Mammary epithelial cell (primary cell): Measurements from ENCODE around the gene TENM3.

ENCODE experiments used
- EZH2 ChIP-seq: IDR thresholded peaks from 2 replicates; pipeline ENCODE4 v1.6.1; 2012; ENCODE audit warnings: low read length, inconsistent platforms, borderline replicate concordance
- TF ChIP-seq, protein P1 (sequence below), 2 donors: IDR thresholded peaks in 1 of 2; conservative IDR thresholded peaks in 1 of 2; 2 replicates each; pipeline ENCODE4 v1.5.1; 2011 to 2012; ENCODE audit warnings: inconsistent platforms in 2 of 2, low read length in 2 of 2, mild to moderate bottlenecking in 2 of 2, control low read depth in 1 of 2, low read depth in 1 of 2; ENCODE audit not compliant: insufficient read depth in 1 of 2; ENCODE audit errors: extremely low read depth in 1 of 2

GRCh38 chr4:182228991-182229577, 14.1 kb upstream of the TENM3 start:
- TF ChIP-seq, protein P1, sequence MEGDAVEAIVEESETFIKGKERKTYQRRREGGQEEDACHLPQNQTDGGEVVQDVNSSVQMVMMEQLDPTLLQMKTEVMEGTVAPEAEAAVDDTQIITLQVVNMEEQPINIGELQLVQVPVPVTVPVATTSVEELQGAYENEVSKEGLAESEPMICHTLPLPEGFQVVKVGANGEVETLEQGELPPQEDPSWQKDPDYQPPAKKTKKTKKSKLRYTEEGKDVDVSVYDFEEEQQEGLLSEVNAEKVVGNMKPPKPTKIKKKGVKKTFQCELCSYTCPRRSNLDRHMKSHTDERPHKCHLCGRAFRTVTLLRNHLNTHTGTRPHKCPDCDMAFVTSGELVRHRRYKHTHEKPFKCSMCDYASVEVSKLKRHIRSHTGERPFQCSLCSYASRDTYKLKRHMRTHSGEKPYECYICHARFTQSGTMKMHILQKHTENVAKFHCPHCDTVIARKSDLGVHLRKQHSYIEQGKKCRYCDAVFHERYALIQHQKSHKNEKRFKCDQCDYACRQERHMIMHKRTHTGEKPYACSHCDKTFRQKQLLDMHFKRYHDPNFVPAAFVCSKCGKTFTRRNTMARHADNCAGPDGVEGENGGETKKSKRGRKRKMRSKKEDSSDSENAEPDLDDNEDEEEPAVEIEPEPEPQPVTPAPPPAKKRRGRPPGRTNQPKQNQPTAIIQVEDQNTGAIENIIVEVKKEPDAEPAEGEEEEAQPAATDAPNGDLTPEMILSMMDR (conservative IDR thresholded peaks at IDR 0.05 in 1 of 2, IDR thresholded peaks at IDR 0.05 in 1 of 2; ENCODE audit: extremely low read depth in 1 of 2, insufficient read depth in 1 of 2, low read depth in 1 of 2, low read length in 2 of 2) = no peak
- TF ChIP-seq EZH2 = no peak
